GM18519 (cell line): ENCODE results near the gene NOTCH2.
"Not testable (repeated sequence)": the region's sequence is repeated elsewhere in the genome, so short reads cannot be mapped to it uniquely, and the experiment has no call there.

Experiments
- ATAC-seq: cut with Tn5 transposase; IDR thresholded peaks from one replicate; pipeline ENCODE4 v1.9.1; 2021; ENCODE audit warnings: mild to moderate bottlenecking, moderate library complexity; ENCODE audit not compliant: unreplicated experiment, low FRiP score

Gene NOTCH2

DNA sequence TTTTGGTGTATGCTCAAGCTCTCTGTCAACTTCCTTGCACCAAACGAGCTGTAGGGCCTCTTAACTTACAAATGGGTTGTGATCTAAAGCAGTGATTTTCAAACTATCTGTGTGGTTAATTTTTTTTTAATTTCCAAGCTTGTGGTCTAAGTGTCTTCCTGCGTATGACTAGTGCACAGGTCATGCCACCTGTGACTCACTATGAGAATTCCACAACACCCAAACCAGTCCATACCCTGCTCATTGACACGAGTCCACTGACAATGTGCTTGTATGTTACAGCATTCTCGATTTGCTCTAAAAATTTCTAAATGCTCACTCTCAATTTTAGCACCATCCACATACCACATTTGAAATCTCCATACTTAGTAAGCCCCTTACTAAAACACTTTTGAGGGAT is 18.5 kb upstream of the NOTCH2 start:
- ATAC-seq, result not testable (repeated sequence)

DNA sequence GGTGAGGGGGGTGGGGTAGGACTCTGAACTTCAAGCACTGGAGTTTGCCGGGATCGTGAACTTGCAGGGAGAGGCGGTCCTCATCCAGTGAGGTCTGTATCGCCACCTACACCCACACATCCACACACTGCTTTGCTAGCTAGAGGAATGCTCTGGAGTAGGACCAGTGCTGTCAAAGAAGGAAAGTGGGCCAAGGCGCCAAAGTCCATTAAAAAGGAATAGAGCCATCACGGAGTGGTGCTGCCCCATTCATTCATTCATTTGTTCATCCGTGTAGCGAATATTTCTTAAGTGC is 405 bp upstream of the NOTCH2 start:
- ATAC-seq, result not testable (repeated sequence)

DNA sequence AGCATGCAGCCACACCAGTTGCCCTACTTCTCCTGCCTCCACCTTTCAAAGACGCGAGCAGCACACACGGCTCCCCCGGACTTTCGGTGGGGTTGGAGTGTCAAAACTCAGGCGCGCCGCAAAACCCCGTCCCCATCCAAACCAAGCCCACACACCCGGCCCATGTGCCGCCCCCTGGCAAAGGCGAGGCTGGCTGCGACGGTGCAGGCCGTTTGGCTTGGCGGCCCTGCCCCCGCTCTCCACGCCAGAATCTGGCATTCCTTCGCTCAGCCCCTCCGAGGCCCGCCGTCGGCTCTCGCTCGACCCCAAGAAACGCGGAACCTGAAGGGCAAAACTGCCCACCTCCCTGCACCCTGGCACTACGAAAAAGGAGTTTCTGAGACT is 787 bp downstream of the NOTCH2 start:
- not testable (repeated sequence) for ATAC-seq

DNA sequence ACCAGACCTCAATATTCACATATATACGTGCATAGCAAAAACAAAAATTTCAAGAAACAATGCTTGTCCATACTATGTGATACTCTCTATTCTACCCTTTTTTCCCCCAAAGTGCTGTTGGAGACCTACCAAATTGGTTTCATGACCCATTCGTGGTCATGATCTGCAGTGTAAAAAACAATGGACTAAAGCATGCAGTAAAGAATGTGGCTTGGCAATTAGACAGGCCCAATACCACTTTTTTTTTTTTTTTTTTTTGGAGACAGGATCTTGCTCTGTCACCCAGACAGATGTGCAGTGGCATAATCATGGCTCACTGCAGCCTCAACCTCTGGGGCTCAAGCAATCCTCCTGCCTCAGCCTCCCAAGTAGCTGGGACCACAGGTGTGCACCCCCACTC is 21.3 kb downstream of the NOTCH2 start:
- not testable (repeated sequence) for ATAC-seq

DNA sequence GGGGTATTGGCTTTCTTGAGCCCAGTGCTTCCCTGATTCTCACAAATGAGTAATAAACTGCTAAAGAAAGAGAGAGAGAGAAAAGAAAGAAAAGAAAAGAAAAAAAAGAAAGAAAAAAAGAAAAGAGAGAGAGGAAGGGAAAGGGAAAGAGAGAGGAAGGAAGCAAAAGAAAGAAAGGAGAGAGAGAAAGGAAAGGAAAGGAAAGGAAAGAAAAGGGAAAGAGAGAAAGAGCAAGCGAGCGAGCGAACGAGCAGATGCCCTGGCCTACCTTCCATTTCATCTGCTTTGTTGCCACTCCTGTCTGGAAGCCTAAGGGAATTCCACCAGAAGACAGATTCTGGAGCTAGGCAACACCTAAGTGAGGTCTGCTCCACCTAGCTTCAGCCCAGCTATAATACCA is 27.7 kb downstream of the NOTCH2 start:
- ATAC-seq, result not testable (repeated sequence)

DNA sequence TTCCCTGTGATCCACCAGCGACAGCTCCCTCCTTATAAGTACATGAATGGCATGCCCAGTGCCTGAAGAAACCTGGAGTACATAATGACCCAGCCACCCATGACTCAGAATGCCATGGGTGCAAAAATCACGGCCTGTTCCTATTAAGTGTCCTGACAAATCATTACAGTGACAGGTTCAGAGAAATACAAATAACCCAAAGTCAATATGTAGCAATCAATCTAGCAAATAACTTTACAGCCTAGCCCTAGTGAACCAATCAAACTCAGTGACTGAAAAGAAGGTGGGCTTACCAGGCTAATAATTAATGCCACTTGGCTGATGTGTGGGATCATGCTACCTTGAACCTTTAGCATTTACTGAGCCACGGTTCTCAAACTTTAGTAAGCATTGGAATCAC is 37.2 kb downstream of the NOTCH2 start:
- ATAC-seq, result not testable (repeated sequence)

DNA sequence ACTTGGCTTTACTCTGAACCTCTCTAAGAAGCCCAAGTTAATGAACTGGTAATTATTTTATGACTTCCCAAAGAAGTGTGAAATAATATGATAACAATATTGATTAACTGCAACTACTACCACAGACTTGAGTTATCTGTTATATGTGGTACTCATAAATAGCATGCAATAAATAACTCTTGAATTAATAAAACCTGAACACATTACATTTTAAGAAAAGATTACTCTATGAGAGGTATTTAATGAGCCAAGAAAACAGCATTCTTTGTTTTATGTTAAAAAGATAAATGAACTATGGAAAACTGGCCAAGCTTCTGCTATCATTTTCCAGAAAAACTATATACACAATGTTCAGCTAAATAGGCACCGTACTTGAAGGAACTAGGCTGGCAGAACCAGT is 45.7 kb downstream of the NOTCH2 start:
- not testable (repeated sequence) for ATAC-seq

DNA sequence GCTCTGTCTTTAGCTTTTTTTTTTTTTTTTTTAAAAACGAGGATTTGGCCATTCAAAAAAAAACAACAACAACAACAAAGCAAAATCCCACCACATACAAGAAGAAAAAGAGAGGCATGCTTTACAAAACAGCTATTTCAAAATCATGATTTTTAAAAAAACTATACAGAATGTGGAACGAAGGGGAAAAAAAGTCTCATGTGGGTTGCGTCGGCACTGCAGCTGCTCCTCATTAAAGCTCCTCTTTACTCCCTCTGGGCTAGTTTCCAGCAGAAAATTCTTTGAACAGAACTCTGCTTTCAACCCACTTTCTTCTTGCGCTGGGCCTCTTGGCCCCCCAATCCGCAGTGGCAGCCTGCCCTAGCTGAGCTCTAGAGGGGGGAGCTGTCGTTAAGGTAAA is 54.5 kb downstream of the NOTCH2 start:
- ATAC-seq, result not testable (repeated sequence)

DNA sequence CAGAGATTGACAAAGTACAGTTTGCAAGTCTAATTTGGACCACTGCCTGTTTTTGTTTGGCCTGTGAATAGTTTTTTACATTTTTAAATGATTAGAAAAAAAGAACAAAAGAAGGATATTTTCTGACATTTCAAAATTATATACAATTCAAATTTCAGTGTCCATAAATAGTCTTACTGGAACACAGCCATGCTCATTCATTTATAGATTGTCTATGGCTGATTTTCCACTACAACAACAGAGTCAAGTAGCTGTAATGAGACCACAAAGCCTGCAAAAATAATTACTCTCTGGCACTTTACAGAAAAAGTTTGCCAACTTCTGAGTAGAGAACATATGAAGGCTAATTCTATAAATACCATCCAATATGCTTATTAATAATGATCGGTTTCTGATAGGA is 61.1 kb downstream of the NOTCH2 start:
- not testable (repeated sequence) for ATAC-seq

DNA sequence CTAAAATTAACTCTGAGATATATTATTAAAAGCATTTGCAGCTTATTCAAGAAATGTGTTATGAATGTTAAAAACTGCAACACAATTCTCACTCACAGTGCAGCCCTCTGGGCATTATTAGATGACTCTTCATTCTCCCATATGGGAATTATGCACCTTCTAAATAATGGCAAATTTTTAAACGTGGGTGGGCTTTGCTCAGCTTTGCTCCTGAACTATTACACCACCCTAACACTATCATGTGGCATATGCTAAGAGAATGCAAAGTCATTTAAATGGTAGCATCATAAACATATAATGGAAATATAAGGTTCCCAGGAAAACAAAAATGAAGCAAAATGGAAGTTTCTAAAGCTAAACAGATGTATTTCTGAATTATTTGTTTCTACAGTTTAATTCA is 61.6 kb downstream of the NOTCH2 start:
- not testable (repeated sequence) for ATAC-seq

DNA sequence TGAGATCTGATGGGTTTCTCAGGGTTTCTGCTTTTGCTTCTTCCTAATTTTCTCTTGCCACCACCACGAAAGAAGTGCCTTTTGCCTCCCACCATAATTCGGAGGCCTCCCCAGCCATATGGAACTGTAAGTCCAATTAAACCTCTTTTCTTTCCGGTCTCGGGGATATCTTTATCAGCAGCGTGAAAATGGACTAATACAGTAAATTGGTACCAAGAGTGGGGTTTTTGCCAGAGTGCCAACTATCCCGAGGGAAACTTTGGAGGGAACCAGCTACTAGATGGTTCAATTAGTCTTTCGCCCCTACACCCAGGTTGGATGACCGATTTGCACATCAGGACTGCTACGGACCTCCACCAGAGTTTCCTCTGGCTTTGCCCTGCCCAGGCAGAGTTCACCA is 68.4 kb downstream of the NOTCH2 start:
- not testable (repeated sequence) for ATAC-seq

DNA sequence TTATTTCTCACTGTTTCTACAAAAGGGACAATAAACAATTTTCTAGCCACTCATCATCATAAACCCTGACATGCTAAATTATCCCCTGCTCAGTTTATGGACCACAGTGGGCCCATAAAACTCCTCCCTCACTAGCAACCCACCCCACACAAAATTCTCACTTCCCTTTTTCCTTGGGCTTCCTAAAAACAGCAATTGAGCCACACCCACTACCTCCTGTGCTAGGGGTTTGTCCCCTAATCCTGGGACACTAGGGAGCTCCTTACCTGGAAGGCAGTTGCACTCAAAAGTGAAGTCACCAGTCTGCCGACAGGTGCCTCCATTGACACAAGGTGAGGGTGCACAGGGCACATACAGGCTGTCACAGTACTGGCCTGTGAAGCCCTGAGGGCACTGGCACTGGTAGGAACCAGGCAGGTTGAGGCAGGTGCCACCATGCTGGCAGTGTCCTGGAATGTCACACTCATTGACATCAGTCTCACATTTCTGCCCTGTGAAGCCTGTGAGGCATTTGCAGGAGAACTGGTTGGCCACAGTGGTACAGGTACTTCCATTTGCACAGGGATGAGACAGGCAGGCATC is 72.6 kb downstream of the NOTCH2 start:
- ATAC-seq, result not testable (repeated sequence)

DNA sequence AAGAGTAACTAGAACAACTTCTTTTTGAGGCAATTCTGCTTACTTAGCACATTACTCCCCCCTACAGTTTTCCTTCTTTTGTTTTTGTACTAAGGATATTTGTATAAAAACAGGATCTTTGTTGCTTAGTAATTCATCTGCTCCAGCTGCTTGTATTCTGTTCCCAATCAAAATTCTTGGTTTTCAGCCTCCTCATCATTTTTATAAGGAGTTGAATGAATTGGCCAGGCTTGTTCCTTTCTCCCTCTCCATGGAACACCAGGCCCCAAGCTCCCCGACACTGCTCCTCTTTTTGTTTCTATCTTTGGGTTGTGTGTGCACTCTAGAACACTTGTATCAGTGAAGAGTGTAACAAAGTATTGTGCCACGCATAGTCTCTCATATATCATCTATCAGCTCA is 73.5 kb downstream of the NOTCH2 start:
- ATAC-seq, result not testable (repeated sequence)

DNA sequence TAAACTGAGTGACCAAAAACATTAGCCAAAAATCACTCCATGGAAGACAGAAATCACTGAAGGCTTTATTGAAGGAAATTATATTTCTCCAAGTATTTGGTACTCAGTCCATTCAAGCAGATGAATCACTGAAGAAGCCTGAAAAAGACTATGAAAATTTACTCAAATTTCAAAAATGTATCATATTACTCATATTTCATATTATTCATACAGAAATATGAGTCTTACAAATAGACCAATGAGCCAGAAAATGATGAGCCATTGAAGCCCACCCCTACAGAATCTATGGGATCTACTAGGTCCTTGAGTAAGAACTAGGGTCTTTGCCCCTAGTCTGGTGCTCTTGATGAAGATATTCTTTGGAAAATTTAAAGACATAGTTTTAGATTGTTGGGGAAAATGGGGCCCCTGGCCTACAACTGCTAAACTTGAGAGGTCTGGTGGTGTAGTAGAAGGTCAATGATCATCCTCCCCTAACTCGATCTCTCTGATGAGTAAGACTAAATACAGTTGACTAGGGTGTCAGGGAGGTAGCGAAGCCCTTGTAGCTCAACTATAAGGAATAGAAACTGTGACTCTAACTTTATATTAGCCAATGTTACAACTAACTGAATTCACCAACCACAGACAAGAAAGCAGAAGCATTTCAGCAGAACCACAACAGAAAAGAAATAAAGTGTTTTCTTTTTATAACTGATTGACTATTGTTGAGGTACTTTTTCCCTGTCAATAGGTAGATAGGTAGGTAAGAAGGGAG is 81.0 kb downstream of the NOTCH2 start:
- ATAC-seq, result no peak

DNA sequence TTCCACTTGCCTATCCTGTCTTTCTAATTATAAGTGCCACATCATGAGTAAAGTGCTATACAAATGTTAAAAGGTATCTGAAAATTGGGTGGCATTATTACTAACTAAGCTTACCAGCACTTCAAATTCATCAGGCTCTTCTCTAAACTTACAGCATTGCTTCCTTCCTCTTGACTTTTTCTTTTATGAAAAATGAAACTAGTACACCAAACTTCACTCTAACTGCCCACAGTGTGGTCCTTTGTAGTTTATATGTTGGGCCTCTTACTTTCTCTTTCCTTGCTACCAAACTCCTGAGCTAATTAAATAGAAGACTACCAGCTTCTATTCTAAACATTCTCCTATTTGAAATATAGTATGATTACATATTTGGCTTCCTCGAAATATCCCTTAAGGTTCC is 81.8 kb downstream of the NOTCH2 start:
- ATAC-seq, result no peak

DNA sequence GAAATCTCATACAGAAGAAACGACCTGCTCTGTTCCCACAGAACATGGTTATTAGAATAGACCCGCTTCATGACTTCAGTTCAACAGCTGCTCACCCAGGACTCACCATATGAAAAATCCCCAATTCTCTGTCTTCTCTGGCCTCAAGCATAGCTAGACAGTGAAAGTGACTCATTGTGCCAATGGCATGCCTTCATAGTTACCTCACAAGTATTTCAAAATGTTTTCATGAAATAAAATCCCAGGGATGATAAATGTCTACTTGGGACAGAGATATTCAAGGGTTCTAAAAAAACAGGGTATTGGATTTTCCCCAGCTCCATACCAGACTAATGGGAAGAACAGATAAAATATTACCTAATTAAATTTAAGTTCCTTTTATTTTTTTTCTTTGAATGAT is 82.3 kb downstream of the NOTCH2 start:
- no peak for ATAC-seq

DNA sequence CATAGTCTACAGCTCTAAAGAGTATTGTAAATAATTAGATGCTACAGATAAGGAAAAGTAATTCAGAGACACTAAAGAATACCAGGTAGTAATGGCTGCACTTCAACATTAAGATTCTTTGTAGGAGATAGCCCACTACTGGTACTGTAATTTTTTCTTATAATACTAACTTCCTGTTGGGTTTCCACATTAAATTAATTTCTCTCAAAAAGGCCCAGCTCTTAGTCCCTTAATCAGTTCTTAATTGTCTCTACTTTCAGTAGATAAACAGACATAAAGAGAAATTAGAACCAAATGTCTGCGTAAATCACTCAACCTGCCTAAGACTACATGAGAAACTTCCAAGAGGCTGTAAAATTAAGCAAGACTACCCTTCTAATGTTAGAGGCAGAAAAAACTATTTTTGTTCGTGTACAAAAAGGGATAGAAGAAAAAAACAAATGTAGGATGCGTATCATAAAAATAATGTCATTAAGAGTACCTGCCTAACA is 83.4 kb downstream of the NOTCH2 start:
- no peak for ATAC-seq

DNA sequence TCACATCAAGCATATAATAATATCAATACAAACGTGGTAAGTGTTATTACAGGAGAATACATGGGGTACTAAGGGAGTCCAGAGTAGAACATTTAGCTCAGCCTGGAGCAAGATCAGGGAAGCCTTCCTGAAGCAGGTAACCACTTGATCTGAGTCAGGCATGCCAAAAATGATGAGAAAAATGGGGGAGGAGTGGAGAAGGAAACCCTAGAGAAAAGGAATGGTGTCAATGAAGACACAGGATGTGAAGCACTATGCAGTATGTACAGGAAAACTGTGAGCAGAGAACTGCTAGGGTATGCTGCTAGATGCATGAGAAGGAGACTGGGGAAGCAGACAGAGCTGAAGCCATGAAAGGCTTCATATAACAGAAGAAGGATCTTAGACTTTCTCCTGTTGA is 84.7 kb downstream of the NOTCH2 start:
- no peak for ATAC-seq

DNA sequence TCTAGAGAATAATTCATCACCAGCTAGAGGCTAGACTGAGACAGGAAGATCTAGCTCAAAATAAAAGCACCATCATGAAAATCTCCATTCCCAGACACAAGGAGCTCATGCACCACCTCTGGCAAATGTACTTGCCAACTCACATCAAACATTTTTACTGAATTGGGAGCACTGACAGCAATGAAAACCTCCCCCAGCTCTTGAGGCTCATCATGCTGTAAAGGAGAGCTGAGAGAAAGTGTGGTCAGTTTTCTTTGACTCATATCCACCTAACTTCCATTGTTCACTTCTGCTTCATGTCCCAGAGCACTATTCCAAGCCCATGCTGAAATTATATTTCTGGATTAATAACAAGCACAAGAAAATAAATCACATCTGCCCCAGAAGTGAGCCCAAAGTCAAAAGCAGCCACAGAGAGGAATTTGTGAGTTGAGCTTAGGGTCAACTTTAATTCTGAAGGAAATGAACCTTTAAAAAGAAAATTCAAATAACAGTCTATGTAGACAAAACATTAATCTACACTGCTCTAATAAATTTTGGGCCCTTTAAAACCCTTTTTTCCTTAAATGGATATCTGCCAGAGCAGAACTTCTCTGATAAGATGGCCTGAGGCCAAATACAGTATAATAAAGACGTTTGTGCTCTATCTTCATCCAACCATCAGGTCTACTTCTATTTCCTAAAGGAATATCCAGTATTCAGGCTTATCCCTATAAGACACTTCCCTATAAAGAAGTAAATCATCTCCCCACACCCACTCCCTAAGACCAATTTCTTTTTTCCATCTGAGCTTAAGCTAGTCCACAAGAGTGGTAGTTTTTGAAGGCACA is 87.3 kb downstream of the NOTCH2 start:
- no peak for ATAC-seq

DNA sequence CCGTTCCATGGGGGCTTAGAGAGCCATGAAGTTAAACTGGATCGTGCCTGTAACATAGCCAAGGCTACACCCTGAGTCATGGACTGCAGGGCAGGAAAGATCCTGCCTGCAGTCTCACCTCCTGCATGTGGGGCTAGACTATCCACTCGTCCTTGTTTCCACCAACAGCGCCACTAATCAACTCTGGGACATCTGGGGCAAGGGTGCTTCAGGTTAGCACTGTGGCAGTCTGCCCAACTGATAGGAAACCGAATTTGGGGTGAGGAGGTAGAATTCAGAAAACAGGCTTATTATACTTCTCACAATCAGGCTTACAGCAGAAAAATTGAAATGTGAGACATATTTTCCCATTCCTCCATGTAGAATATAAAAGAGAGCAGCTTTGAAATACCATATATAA is 88.0 kb downstream of the NOTCH2 start:
- ATAC-seq, result no peak

DNA sequence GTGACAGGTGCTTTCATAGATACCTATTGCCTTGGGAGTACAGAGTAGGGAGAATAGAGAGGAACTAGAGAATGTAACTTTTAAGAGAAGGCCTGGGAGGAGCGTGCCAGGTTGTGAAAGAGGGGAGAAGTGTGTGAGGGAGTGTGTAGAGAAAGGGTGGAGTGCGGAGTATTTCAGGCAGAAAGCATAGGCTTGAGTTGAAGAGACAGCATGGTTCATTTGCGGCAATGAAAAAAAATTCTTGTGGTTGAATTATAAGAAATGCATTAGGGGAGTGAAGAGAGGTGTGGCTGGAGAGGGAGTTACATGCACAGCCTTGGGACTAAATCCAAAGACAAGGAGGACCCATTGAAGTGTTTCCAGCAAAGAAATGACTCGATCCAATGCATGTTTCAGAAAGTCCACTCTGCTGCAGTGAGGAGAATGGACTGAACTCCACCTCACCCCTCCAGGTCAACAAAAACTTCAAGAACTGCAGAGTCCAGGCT is 91.4 kb downstream of the NOTCH2 start:
- ATAC-seq, result no peak
